C4-2B (cell line): ENCODE results near the gene HIVEP3.

Experiments used
- ZFX ChIP-seq: fragments of 450-650 bp; IDR thresholded peaks from 2 replicates; pipeline ENCODE4 v1.6.1; 2017
- TF ChIP-seq, protein P1 (sequence below): fragments of 450-650 bp; conservative IDR thresholded peaks from 2 replicates; pipeline ENCODE4 v1.5.1; 2017; ENCODE audit warnings: mild to moderate bottlenecking

DNA sequence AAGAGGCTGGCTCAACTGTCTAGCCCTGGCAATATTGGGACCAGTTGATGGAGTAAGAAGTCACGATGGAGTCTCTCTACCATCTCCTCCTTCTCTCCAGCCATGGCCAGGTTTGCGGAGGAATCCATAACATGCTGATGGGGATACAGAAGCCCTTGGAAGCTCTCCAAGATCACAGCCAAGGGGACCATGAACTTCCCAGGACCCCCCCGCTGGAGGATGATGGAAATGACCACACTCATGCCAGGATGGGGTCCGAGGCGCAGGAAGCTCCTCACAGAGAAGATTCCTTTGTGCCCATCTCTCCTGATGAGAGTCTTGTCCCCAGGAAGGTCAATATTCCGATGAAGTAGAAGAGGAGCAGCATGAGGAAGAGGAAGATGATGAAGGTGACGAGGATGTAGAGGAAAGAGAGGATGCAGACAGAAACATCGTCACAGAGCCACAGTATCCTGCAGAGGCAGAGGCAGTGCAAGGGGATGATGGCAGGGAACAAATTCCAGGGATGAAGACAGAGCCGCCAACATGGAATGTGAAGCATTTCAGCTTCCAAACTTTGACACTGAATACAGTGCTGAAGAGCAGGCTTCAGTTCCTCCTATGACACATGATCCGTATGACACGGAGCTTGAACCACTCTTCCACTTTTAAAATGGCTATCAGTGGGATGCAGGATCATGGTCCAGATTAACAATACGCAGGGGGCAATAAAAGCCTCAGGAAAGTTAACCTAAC, 376.4 kb downstream of the HIVEP3 start:
- TF ChIP-seq, protein P1, sequence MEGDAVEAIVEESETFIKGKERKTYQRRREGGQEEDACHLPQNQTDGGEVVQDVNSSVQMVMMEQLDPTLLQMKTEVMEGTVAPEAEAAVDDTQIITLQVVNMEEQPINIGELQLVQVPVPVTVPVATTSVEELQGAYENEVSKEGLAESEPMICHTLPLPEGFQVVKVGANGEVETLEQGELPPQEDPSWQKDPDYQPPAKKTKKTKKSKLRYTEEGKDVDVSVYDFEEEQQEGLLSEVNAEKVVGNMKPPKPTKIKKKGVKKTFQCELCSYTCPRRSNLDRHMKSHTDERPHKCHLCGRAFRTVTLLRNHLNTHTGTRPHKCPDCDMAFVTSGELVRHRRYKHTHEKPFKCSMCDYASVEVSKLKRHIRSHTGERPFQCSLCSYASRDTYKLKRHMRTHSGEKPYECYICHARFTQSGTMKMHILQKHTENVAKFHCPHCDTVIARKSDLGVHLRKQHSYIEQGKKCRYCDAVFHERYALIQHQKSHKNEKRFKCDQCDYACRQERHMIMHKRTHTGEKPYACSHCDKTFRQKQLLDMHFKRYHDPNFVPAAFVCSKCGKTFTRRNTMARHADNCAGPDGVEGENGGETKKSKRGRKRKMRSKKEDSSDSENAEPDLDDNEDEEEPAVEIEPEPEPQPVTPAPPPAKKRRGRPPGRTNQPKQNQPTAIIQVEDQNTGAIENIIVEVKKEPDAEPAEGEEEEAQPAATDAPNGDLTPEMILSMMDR, result no peak
- TF ChIP-seq ZFX, result no peak
